A549 (cell line): Measurements from ENCODE around the gene CYB5D1. TPM values are rescaled to one million over a fixed set of nuclear protein-coding genes. Genes with fewer than 3 reads are reported as not detected.

Source experiments
- ATAC-seq, 2 experiments: fragments of 200-7000 bp in 1 of 2; fragments of >200 bp in 1 of 2; cut with Nextera tagmentation in 1 of 2; cut with Tn5 transposase in 1 of 2; 3 replicates each; pipeline versions ENCODE4 v1.8.0 to v1.9.1; 2018 to 2020; ENCODE audit warnings: mild to moderate bottlenecking in 1 of 2, moderate library complexity in 1 of 2
- CTCF ChIA-PET: fragments of 300-600 bp; sonication (Branson Sonifier 250); formaldehyde crosslinking; extraction: SDS; loops from one replicate; lab custom pipeline; 2021; ENCODE audit warnings: antibody characterized with exemption, inconsistent platforms; lab: Yijun Ruan, JAX
- POLR2A ChIA-PET: fragments of 350-600 bp; formaldehyde crosslinking; extraction: SDS; loops from one replicate; lab custom pipeline; 2021; ENCODE audit warnings: antibody characterized with exemption, inconsistent platforms; lab: Yijun Ruan, JAX
- DNase-seq, 2 experiments: peaks; one replicate each; pipeline versions ENCODE4 v3.0.0 to v3.0.0-alpha.2; 2011 to 2016; ENCODE audit warnings: low read depth in 1 of 2, low spot score in 1 of 2
- FAIRE-seq: peaks from 2 replicates; lab custom pipeline; 2011; peaks lifted over from hg19 to GRCh38; lab: Jason Lieb, UNC
- H3K27ac ChIP-seq, 2 experiments: fragments of >200 bp; sonication (Bioruptor Twin); formaldehyde crosslinking; 3 replicates each; pipeline ENCODE4 v1.5.1; 2016 to 2017
- H3K4me1 ChIP-seq: fragments of >200 bp; sonication (Bioruptor Twin); formaldehyde crosslinking; 3 replicates; pipeline ENCODE4 v1.6.1; 2016
- H3K4me2 ChIP-seq: fragments of >200 bp; sonication (Bioruptor Twin); formaldehyde crosslinking; 3 replicates; pipeline ENCODE4 v1.6.1; 2016
- H3K4me3 ChIP-seq: fragments of >200 bp; sonication (Bioruptor Twin); formaldehyde crosslinking; 3 replicates; pipeline ENCODE4 v1.5.1; 2016
- H3K9me3 ChIP-seq: fragments of >200 bp; sonication (Bioruptor Twin); formaldehyde crosslinking; 3 replicates; pipeline ENCODE4 v1.6.1; 2016
- CBX2 ChIP-seq: fragments of 200-600 bp; sonication (generic); IDR thresholded peaks from 2 replicates; pipeline ENCODE4 v1.6.1; 2016; ENCODE audit warnings: low read depth, mild to moderate bottlenecking, borderline replicate concordance
- CEBPB ChIP-seq, 2 experiments: fragments of >200 bp in 1 of 2; sonication (Bioruptor Twin) in 1 of 2; formaldehyde crosslinking in 1 of 2; IDR thresholded peaks; 2 replicates each; pipeline ENCODE4 v1.6.1; 2012 to 2016
- EHF ChIP-seq: fragments of 250-450 bp; sonication (Bioruptor Pico); IDR thresholded peaks from 2 replicates; pipeline ENCODE4 v1.5.0; 2020; ENCODE audit warnings: mild to moderate bottlenecking
- EHMT2 ChIP-seq: fragments of 200-600 bp; sonication (generic); IDR thresholded peaks from 2 replicates; pipeline ENCODE4 v1.6.1; 2016; ENCODE audit warnings: antibody characterized with exemption, low read depth, mild to moderate bottlenecking, moderate library complexity
- GATA3 ChIP-seq: IDR thresholded peaks from 2 replicates; pipeline ENCODE4 v1.6.1; 2012; ENCODE audit warnings: borderline replicate concordance
- JUNB ChIP-seq: fragments of >200 bp; sonication (Bioruptor Twin); formaldehyde crosslinking; IDR thresholded peaks from 2 replicates; pipeline ENCODE4 v1.6.1; 2016
- KDM1A ChIP-seq: fragments of 200-600 bp; sonication (generic); IDR thresholded peaks from 2 replicates; pipeline ENCODE4 v1.6.1; 2016; ENCODE audit warnings: low read depth, mild to moderate bottlenecking
- KDM5A ChIP-seq: fragments of 200-600 bp; sonication (generic); IDR thresholded peaks from 2 replicates; pipeline ENCODE4 v1.6.1; 2016; ENCODE audit warnings: antibody characterized with exemption, mild to moderate bottlenecking
- MYC ChIP-seq: IDR thresholded peaks from 2 replicates; pipeline ENCODE4 v1.6.1; 2012; ENCODE audit warnings: mild to moderate bottlenecking, inconsistent platforms, low read length, improper control_type of control experiment, borderline replicate concordance
- NPAS2 ChIP-seq: fragments of 250-450 bp; sonication (Bioruptor Pico); IDR thresholded peaks from 2 replicates; pipeline ENCODE4 v1.8.0; 2022; ENCODE audit warnings: mild to moderate bottlenecking, moderate library complexity, borderline replicate concordance
- NR3C1 ChIP-seq: fragments of >200 bp; sonication (Bioruptor Twin); formaldehyde crosslinking; IDR thresholded peaks from 3 replicates; pipeline ENCODE4 v1.6.1; 2017
- POLR2A ChIP-seq: IDR thresholded peaks from 2 replicates; pipeline ENCODE4 v1.6.1; 2012; ENCODE audit warnings: mild to moderate bottlenecking, low read length
- RCOR1 ChIP-seq: fragments of 150-350 bp; IDR thresholded peaks from 2 replicates; pipeline ENCODE4 v1.6.1; 2014; ENCODE audit warnings: antibody characterized with exemption, low read length, low read depth
- RFX5 ChIP-seq: fragments of 450-650 bp; IDR thresholded peaks from 2 replicates; pipeline ENCODE4 v1.7.1; 2014; ENCODE audit warnings: antibody characterized with exemption, mild to moderate bottlenecking, moderate library complexity
- SREBF2 ChIP-seq: fragments of 450-650 bp; IDR thresholded peaks from 2 replicates; pipeline ENCODE4 v1.6.1; 2014; ENCODE audit warnings: mild to moderate bottlenecking, moderate library complexity
- TFCP2L1 ChIP-seq: fragments of 250-450 bp; sonication (Bioruptor Pico); IDR thresholded peaks from 2 replicates; pipeline ENCODE4 v1.5.0; 2021; ENCODE audit warnings: mild to moderate bottlenecking
- TP53 ChIP-seq: fragments of 250-450 bp; sonication (Bioruptor Pico); IDR thresholded peaks from 2 replicates; pipeline ENCODE4 v1.5.0; 2021; ENCODE audit warnings: mild to moderate bottlenecking, moderate library complexity
- ZSCAN20 ChIP-seq: fragments of 250-450 bp; sonication (Bioruptor Pico); IDR thresholded peaks from 2 replicates; pipeline ENCODE4 v1.8.0; 2022; ENCODE audit warnings: mild to moderate bottlenecking, moderate library complexity
- WGBS: methylation state at CpG from one replicate; pipeline ENCODE4 v1.1.6; 2017; ENCODE audit errors: missing lambda C conversion rate; 5-methylcytosine and 5-hydroxymethylcytosine counted together
- polyA plus RNA-seq, 4 experiments: library from polyadenylated mRNA; depleted of rRNA in 3 of 4; stranded (reverse); fragments of >200 nt; fragmentation: RNase III in 1 of 4; extraction: RNeasy Plus Mini Kit Qiagen cat#74134 plus additional on column Dnase treatment in 1 of 4; gene quantifications; 2 replicates in 3 of 4; 3 replicates in 1 of 4; pipeline ENCODE4 v1.2.3, GENCODE V29; 2011 to 2017
- TF ChIP-seq, protein P1 (sequence below): fragments of >200 bp; sonication (Bioruptor Twin); formaldehyde crosslinking; IDR thresholded peaks from 3 replicates; pipeline ENCODE4 v1.5.1; 2016
- TF ChIP-seq, protein P2 (sequence below): fragments of 150-350 bp; IDR thresholded peaks from 2 replicates; pipeline ENCODE4 v1.6.1; 2014; ENCODE audit warnings: low read depth, mild to moderate bottlenecking, low read length
- TF ChIP-seq, protein P3 (sequence below): IDR thresholded peaks from 2 replicates; pipeline ENCODE4 v1.6.1; 2012
- TF ChIP-seq, protein P4 (sequence below): fragments of >200 bp; sonication (Bioruptor Twin); formaldehyde crosslinking; IDR thresholded peaks from 2 replicates; pipeline ENCODE4 v1.6.1; 2016

Gene CYB5D1
- polyA plus RNA-seq, 2 of the 4 experiments (the other 2 are of a cell fraction), result 20.4 to 28.2 TPM

DNA sequence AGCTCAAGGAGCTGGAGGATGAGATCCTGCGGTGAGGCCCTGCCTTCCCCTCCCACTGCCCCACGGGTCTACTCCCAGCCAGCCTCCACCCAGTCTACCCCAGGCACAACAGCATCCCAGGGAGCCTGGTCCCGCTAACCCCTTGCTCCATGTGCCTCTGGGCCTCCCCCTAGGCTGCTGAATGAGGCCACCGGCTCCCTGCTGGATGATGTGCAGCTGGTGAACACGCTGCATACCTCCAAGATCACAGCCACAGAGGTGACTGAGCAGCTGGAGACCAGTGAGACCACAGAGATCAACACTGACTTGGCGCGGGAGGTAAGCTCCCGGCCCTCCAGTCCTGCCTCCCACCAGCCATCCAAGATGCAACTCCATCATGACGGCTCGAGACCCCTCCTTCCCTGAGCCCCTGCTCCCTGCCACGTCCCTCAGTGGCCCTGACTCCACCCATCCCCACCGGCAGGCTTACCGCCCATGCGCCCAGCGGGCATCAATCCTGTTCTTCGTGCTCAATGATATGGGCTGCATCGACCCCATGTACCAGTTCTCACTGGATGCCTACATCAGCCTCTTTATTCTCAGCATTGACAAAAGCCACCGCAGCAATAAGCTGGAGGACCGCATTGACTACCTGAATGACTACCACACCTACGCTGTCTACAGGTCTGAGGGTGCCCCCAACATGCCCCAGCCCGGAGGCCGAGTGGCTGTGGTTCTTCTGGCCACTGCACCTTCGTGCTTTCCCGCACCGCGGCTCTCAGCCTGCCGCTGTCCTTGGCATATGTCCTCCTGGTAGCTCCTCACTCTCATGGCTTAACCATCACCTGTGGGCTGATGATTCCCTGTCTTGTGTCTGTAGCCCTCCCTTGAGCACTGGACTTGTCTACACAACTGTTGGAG lies 38.8 kb upstream of the CYB5D1 start:
- CTCF ChIA-PET, result interaction anchor here (0.6 to 24.7 kb wide), 22 partner anchors 8 to 702 kb away, joined by 3 to 677 read pairs (median 4); partner anchors contain the start of genes KDM6B, NAA38 and WRAP53
- H3K9me3 ChIP-seq, result no peaks in the 10 kb centered on the region
- FAIRE-seq, result no peak

DNA sequence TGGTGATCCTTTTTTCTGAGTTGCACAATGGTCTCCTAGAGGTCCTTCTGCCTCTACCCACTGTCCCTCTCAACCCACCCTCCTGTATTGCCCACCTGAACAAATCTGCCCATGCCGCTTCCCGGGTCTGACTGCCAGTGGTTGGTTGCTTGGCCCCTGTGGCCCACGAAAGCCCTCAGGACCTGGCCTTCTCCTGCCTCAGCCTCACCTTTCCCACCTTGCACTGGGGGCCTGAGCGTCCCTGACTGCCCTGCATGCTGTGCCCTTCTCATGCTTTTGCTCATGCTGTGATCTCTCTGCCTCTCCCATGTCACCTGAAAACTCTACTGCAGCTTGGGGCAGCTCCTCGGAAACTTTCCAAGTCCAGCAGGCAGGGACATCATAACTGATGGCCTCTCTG lies 37.6 kb upstream of the CYB5D1 start:
- ChIA-PET POLR2A (interaction anchor here (0.9 kb wide), 1 partner anchor 37 kb away, joined by 3 read pairs; the partner anchor contains the start of gene NAA38), CTCF (interaction anchor here (1.2 to 24.7 kb wide), 14 partner anchors 16 to 237 kb away, joined by 3 to 677 read pairs (median 8); partner anchors contain the start of genes KDM6B and NAA38)
- no peak overlapping the region for H3K4me2 ChIP-seq
- TF ChIP-seq KDM5A, result no peak
- no peak for TF ChIP-seq TFCP2L1
- no peak for TF ChIP-seq KDM1A
- TF ChIP-seq POLR2A, result no peak
- TF ChIP-seq CEBPB (IDR thresholded peaks at IDR 0.05), result no peak
- no peak for TF ChIP-seq RCOR1
- no peak for TF ChIP-seq TP53 (CRISPR knock-in tag)
- no peak for TF ChIP-seq RFX5
- no peak for TF ChIP-seq ZSCAN20 (CRISPR knock-in tag)
- no peak for TF ChIP-seq MYC
- TF ChIP-seq JUNB, result no peak
- TF ChIP-seq, protein P1, sequence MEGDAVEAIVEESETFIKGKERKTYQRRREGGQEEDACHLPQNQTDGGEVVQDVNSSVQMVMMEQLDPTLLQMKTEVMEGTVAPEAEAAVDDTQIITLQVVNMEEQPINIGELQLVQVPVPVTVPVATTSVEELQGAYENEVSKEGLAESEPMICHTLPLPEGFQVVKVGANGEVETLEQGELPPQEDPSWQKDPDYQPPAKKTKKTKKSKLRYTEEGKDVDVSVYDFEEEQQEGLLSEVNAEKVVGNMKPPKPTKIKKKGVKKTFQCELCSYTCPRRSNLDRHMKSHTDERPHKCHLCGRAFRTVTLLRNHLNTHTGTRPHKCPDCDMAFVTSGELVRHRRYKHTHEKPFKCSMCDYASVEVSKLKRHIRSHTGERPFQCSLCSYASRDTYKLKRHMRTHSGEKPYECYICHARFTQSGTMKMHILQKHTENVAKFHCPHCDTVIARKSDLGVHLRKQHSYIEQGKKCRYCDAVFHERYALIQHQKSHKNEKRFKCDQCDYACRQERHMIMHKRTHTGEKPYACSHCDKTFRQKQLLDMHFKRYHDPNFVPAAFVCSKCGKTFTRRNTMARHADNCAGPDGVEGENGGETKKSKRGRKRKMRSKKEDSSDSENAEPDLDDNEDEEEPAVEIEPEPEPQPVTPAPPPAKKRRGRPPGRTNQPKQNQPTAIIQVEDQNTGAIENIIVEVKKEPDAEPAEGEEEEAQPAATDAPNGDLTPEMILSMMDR, result no peak
- TF ChIP-seq NR3C1, result no peak
- ATAC-seq (no peak), DNase-seq (no peak), FAIRE-seq (no peak)
- no peak overlapping the region for H3K27ac ChIP-seq
- H3K4me3 ChIP-seq, result no peak overlapping the region
- no peaks in the 10 kb centered on the region; the same call in 2 of the 3 replicates for H3K4me1 ChIP-seq
- 34% methylated on average over 5 of the region's 5 CpGs for WGBS
- H3K9me3 ChIP-seq, result no peaks in the 10 kb centered on the region

More for the DNA sequence above, 38.8 kb upstream of the CYB5D1 start:
- Histone ChIP-seq H3K27ac (no peak overlapping the region), H3K4me2 (no peak overlapping the region), H3K4me3 (no peak overlapping the region), H3K4me1 (no peaks in the 10 kb centered on the region)
- WGBS, result 71% methylated on average over 27 of the region's 27 CpGs
- ATAC-seq (no peak), DNase-seq (no peak)
- TF ChIP-seq EHMT2 (no peak), NPAS2 (CRISPR knock-in tag) (no peak), SREBF2 (no peak), GATA3 (no peak), EHF (no peak), RCOR1 (no peak), CBX2 (no peak)
- TF ChIP-seq, protein P2, sequence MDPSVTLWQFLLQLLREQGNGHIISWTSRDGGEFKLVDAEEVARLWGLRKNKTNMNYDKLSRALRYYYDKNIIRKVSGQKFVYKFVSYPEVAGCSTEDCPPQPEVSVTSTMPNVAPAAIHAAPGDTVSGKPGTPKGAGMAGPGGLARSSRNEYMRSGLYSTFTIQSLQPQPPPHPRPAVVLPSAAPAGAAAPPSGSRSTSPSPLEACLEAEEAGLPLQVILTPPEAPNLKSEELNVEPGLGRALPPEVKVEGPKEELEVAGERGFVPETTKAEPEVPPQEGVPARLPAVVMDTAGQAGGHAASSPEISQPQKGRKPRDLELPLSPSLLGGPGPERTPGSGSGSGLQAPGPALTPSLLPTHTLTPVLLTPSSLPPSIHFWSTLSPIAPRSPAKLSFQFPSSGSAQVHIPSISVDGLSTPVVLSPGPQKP, result no peak
- TF ChIP-seq, protein P3, sequence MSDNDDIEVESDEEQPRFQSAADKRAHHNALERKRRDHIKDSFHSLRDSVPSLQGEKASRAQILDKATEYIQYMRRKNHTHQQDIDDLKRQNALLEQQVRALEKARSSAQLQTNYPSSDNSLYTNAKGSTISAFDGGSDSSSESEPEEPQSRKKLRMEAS, result no peak
- POLR2A ChIA-PET, result interaction anchor here (0.9 kb wide), 1 partner anchor 38 kb away, joined by 3 read pairs; the partner anchor contains the start of gene NAA38

DNA sequence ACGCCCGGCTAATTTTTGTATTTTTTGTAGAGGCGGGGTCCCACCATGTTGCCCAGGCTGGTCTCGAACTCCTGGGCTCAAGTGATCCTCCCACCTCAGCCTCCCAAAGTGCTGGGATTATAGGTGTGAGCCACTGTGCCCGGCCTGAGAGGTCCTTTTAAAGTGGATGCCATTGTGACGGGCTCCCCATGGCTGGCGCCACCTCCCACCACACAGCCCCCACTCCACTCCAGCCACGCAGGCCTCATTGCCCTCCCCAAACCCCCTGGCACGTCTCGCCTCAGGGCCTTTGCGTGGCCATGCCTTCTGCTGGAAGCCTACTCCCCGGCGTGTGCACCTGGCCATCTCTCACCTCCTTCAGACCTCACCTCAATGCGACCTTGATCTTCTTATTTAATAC lies 35.7 kb upstream of the CYB5D1 start:
- ChIA-PET CTCF (interaction anchor here (0.5 to 24.7 kb wide), 28 partner anchors 10 to 248 kb away, joined by 3 to 677 read pairs (median 6); partner anchors contain the start of genes ALOX15B, CYB5D1, EFNB3 and KDM6B), POLR2A (no interaction called here)
- 42% methylated on average over 14 of the region's 14 CpGs for WGBS
- FAIRE-seq (no peak), ATAC-seq (no peak), DNase-seq (no peak)
- H3K4me1 ChIP-seq, result no peaks in the 10 kb centered on the region; the same call in 2 of the 3 replicates
- no peaks in the 10 kb centered on the region for H3K9me3 ChIP-seq
- H3K27ac ChIP-seq, result no peak overlapping the region
- no peak overlapping the region for H3K4me2 ChIP-seq
- no peak overlapping the region for H3K4me3 ChIP-seq
- TF ChIP-seq, protein P4, sequence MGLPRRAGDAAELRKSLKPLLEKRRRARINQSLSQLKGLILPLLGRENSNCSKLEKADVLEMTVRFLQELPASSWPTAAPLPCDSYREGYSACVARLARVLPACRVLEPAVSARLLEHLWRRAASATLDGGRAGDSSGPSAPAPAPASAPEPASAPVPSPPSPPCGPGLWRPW, result no peak
- TF ChIP-seq, all 56 proteins: peak for 0
